GM06990 (cell line): ENCODE data around the gene PSME3IP1.

Experiments used
- DNase-seq: peaks from one replicate; pipeline ENCODE4 v3.0.0-alpha.2; 2011; ENCODE audit not compliant: insufficient read length; ENCODE audit errors: extremely low read depth
- H3K27me3 ChIP-seq: replicated peaks from 2 replicates; pipeline ENCODE4 v1.6.0; 2011; ENCODE audit warnings: low read length; ENCODE audit not compliant: control insufficient read depth, insufficient read depth
- H3K36me3 ChIP-seq: 2 replicates; pipeline ENCODE4 v1.5.1; 2011; ENCODE audit warnings: low read length; ENCODE audit not compliant: control insufficient read depth, insufficient read depth
- H3K4me3 ChIP-seq: replicated peaks from 2 replicates; pipeline ENCODE4 v1.5.1; 2011; ENCODE audit warnings: low read depth, mild to moderate bottlenecking, control low read depth, low read length
- TF ChIP-seq, protein P1 (sequence below): IDR thresholded peaks from 2 replicates; pipeline ENCODE4 v1.5.1; 2011; ENCODE audit warnings: low read length, control low read depth, mild to moderate bottlenecking, inconsistent platforms; ENCODE audit not compliant: insufficient read depth, poor library complexity, severe bottlenecking

PSME3IP1 gene

DNA sequence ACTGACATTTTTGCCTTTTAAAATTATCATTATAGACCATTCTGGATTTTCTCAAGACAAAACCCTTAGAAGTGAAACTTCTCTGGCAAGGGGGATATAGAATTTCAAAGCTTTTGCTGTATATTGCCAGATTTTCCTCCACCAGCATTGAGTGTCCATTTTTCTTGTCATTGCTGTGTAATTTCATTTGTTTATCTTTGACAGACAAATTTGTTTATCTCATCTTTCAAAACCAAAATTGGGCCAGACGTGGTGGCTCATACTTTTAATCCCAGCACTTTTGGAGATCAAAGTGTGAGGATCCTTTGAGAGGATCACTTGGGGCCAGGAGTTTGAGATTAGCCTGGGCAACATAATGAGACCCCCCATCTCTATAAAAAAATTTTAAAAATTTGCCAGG, 43.2 kb upstream of the PSME3IP1 start:
- TF ChIP-seq, protein P1, sequence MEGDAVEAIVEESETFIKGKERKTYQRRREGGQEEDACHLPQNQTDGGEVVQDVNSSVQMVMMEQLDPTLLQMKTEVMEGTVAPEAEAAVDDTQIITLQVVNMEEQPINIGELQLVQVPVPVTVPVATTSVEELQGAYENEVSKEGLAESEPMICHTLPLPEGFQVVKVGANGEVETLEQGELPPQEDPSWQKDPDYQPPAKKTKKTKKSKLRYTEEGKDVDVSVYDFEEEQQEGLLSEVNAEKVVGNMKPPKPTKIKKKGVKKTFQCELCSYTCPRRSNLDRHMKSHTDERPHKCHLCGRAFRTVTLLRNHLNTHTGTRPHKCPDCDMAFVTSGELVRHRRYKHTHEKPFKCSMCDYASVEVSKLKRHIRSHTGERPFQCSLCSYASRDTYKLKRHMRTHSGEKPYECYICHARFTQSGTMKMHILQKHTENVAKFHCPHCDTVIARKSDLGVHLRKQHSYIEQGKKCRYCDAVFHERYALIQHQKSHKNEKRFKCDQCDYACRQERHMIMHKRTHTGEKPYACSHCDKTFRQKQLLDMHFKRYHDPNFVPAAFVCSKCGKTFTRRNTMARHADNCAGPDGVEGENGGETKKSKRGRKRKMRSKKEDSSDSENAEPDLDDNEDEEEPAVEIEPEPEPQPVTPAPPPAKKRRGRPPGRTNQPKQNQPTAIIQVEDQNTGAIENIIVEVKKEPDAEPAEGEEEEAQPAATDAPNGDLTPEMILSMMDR: no peak
- no peak for DNase-seq
- peaks cover 14% of the 10 kb centered on the region for H3K36me3 ChIP-seq

GRCh38 chr16:57226701-57227621, 41.1 kb upstream of the PSME3IP1 start:
- no peak for DNase-seq
- H3K4me3 ChIP-seq: no peak overlapping the region
- TF ChIP-seq, protein P1: no peak
- no peaks in the 10 kb centered on the region for H3K27me3 ChIP-seq
- peaks cover 14% of the 10 kb centered on the region for H3K36me3 ChIP-seq

More for the DNA sequence above, 43.2 kb upstream of the PSME3IP1 start:
- Histone ChIP-seq H3K4me3 (no peak overlapping the region), H3K27me3 (no peaks in the 10 kb centered on the region)

DNA sequence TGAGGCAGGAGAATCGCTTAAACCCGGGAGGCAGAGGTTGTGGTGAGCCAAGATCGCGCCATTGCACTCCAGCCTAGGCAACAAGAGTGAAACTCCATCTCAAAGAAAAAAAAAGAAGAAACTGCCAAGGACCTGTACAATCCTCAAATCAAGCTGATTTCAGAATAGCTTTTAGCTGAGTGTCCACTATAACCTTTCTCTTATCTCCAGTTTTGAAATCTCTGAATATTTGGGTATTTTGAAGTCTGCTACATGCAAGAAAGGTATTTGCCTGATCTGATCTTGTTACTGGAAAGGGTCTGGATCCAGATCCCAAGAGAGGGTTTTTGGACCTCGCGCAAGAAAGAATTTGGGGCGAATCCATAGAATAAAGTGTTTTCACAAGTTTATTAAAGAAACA, 40.1 kb upstream of the PSME3IP1 start:
- TF ChIP-seq, protein P1: no peak
- peaks cover 14% of the 10 kb centered on the region for H3K36me3 ChIP-seq

DNA sequence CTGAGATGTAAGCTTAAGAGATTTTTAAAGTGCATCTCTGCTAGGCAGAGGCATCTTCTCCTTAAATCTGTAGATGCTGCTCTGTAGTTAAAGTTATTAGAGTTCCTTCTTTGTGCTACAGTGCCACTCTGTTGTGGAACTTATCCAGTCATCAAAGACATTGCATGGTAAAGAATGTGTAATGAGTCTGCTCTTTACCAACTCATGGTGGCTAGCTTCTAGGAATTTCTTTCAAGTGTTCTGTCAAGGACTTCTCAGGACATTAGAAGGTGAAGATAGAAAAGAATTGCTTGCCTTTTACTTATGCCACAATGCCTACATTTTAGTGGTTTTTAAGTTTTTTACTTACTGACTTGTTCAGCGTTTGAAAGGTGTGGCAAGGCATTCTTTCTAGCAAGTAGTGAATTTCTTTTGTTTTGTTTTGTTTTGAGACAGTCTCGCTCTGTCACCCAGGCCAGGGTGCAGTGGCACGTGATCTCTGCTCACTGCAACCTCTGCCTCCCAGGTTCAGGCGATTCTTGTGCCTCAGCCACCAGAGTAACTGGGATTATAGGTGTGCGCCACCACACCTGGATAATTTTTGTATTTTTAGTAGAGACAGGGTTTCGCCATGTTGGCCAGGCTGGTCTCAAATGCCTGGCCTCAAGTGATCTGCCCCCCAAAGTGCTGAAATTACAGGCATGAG, 39.0 kb upstream of the PSME3IP1 start:
- no peak overlapping the region for H3K4me3 ChIP-seq
- no peaks in the 10 kb centered on the region for H3K27me3 ChIP-seq
- no peak for DNase-seq
- peaks cover 13% of the 10 kb centered on the region for H3K36me3 ChIP-seq
- TF ChIP-seq, protein P1: no peak

More for the DNA sequence above, 40.1 kb upstream of the PSME3IP1 start:
- DNase-seq: no peak
- no peaks in the 10 kb centered on the region for H3K27me3 ChIP-seq
- H3K4me3 ChIP-seq: no peak overlapping the region

DNA sequence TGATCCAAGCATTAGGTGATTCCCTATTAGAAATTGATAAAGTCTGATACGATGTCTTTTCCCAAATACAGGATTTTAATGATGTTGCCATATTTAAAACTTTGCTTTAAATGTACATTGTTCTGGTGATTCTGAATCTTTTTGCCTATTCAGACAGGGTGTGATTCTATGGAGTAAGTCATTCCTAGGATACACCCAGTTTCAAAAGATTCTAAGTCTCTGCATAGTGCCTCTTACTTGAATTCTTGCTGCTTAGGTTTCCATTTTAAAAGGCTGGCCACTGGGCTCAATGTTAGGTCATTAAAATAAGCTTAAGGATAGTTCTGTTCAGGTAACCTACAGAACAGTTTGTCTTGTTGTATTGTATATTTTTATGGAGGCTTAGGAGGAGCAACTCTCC, 37.2 kb upstream of the PSME3IP1 start:
- H3K36me3 ChIP-seq: peaks cover 12% of the 10 kb centered on the region
- TF ChIP-seq, protein P1: no peak
- H3K27me3 ChIP-seq: no peaks in the 10 kb centered on the region
- DNase-seq: no peak
- H3K4me3 ChIP-seq: no peak overlapping the region
